HG03457 (cell line): ENCODE measurements around the gene GRIA4.
"Not testable (repeated sequence)": the region's sequence is repeated elsewhere in the genome, so short reads cannot be mapped to it uniquely, and the experiment has no call there.

Source experiments
- ATAC-seq: cut with Tn5 transposase; IDR thresholded peaks from one replicate; pipeline ENCODE4 v1.9.1; 2021; ENCODE audit warnings: moderate number of reproducible peaks; ENCODE audit not compliant: unreplicated experiment

The GRIA4 gene

GRCh38 chr11:105856954-105857353 is 247.1 kb downstream of the GRIA4 start:
- no peak for ATAC-seq

- no peak for ATAC-seq
Observed at GRCh38 chr11:105857728-105858127, 247.9 kb downstream of the GRIA4 start.

- ATAC-seq: no peak
Observed at GRCh38 chr11:105858841-105859240, 249.0 kb downstream of the GRIA4 start.

- no peak for ATAC-seq
Observed at GRCh38 chr11:105860105-105860504, 250.2 kb downstream of the GRIA4 start.

GRCh38 chr11:105861225-105861624 is 251.4 kb downstream of the GRIA4 start:
- no peak for ATAC-seq

GRCh38 chr11:105862736-105863367 is 253.0 kb downstream of the GRIA4 start:
- ATAC-seq: no peak

- ATAC-seq: no peak
Observed at GRCh38 chr11:105863523-105863922, 253.7 kb downstream of the GRIA4 start.

- no peak for ATAC-seq
Observed at GRCh38 chr11:105867742-105868141, 257.9 kb downstream of the GRIA4 start.

- no peak for ATAC-seq
Observed at GRCh38 chr11:105868762-105869285, 259.0 kb downstream of the GRIA4 start.

- ATAC-seq: no peak
Observed at GRCh38 chr11:105870516-105871113, 260.7 kb downstream of the GRIA4 start.

- ATAC-seq: no peak
Observed at GRCh38 chr11:105878510-105878909, 268.6 kb downstream of the GRIA4 start.

- not testable (repeated sequence) for ATAC-seq
Observed at GRCh38 chr11:105878927-105879326, 269.1 kb downstream of the GRIA4 start.

GRCh38 chr11:105881027-105881426 is 271.2 kb downstream of the GRIA4 start:
- ATAC-seq: no peak

- ATAC-seq: no peak
Observed at GRCh38 chr11:105884436-105884835, 274.6 kb downstream of the GRIA4 start.

- ATAC-seq: no peak
Observed at GRCh38 chr11:105891685-105892084, 281.8 kb downstream of the GRIA4 start.

- no peak for ATAC-seq
Observed at GRCh38 chr11:105897161-105897560, 287.3 kb downstream of the GRIA4 start.

GRCh38 chr11:105899772-105900171 is 289.9 kb downstream of the GRIA4 start:
- no peak for ATAC-seq

- no peak for ATAC-seq
Observed at GRCh38 chr11:105900515-105901035, 290.7 kb downstream of the GRIA4 start.

GRCh38 chr11:105903113-105903512 is 293.2 kb downstream of the GRIA4 start:
- no peak for ATAC-seq

- ATAC-seq: no peak
Observed at GRCh38 chr11:105906517-105906916, 296.6 kb downstream of the GRIA4 start.

GRCh38 chr11:105907319-105907718 is 297.4 kb downstream of the GRIA4 start:
- ATAC-seq: no peak

GRCh38 chr11:105910095-105910715 is 300.3 kb downstream of the GRIA4 start:
- no peak for ATAC-seq
